SK-N-SH (cell line): ENCODE data around the gene RAMACL. TPM values are rescaled to one million over a fixed set of nuclear protein-coding genes. Genes with fewer than 3 reads are reported as not detected.

Experiments
- CTCF ChIA-PET: fragments of 300-600, 350-600 bp; formaldehyde crosslinking; extraction: SDS; loops from one replicate; lab custom pipeline; 2021; lab: Yijun Ruan, JAX
- POLR2A ChIA-PET: fragments of 350-600 bp; sonication (Branson Sonifier 250); formaldehyde crosslinking; extraction: SDS; loops from one replicate; lab custom pipeline; 2020; ENCODE audit warnings: antibody characterized with exemption, inconsistent platforms; lab: Yijun Ruan, JAX
- DNase-seq: peaks from one replicate; pipeline ENCODE4 v3.0.0; 2012
- H2AFZ ChIP-seq: fragments of 200-600 bp; sonication (generic); 2 replicates; pipeline ENCODE4 v1.8.1; 2016; ENCODE audit warnings: antibody characterized with exemption, mild to moderate bottlenecking, low read depth
- H3F3A ChIP-seq: fragments of 200-600 bp; sonication (generic); replicated peaks from 2 replicates; pipeline ENCODE3; 2016; ENCODE audit warnings: antibody characterized with exemption, mild to moderate bottlenecking; ENCODE audit not compliant: insufficient read depth
- H3K27ac ChIP-seq, 2 experiments: fragments of 200-500 bp in 1 of 2; fragments of 200-600 bp in 1 of 2; sonication (Bioruptor generic) in 1 of 2; sonication (generic), shearing (Covaris generic) in 1 of 2; 2 replicates each; pipeline versions ENCODE4 v1.5.1 to v1.6.1; 2014 to 2016; ENCODE audit warnings: low read depth in 2 of 2, inconsistent platforms in 1 of 2, low read length in 1 of 2, mild to moderate bottlenecking in 1 of 2, mixed read lengths in 1 of 2
- H3K27me3 ChIP-seq: fragments of 200-600 bp; sonication (generic), shearing (Covaris generic); 2 replicates; pipeline ENCODE4 v1.6.1; 2016; ENCODE audit warnings: mixed run types; ENCODE audit not compliant: insufficient read depth
- H3K36me3 ChIP-seq, 2 experiments: fragments of 200-500 bp in 1 of 2; fragments of 200-600 bp in 1 of 2; sonication (Bioruptor generic) in 1 of 2; sonication (generic) in 1 of 2; replicated peaks in 1 of 2; 2 replicates each; pipeline versions ENCODE3 to v1.5.1; 2014 to 2016; ENCODE audit warnings: low read length in 1 of 2, mild to moderate bottlenecking in 1 of 2; ENCODE audit not compliant: insufficient read depth in 2 of 2, control insufficient read depth in 1 of 2
- H3K4me1 ChIP-seq, 2 experiments: fragments of 200-500 bp in 1 of 2; fragments of 200-600 bp in 1 of 2; sonication (Bioruptor generic) in 1 of 2; sonication (generic), shearing (Covaris generic) in 1 of 2; 2 replicates each; pipeline versions ENCODE4 v1.5.1 to v1.6.1; 2014 to 2016; ENCODE audit warnings: low read depth in 1 of 2, low read length in 1 of 2, mixed run types in 1 of 2; ENCODE audit not compliant: insufficient read depth in 2 of 2, control insufficient read depth in 1 of 2
- H3K4me2 ChIP-seq: fragments of 200-600 bp; sonication (generic), shearing (Covaris generic); 2 replicates; pipeline ENCODE4 v1.6.1; 2017; ENCODE audit warnings: mixed run types
- H3K4me3 ChIP-seq, 2 experiments: fragments of 200-500 bp in 1 of 2; fragments of 200-600 bp in 1 of 2; sonication (Bioruptor generic) in 1 of 2; sonication (generic), shearing (Covaris generic) in 1 of 2; 2 replicates each; pipeline versions ENCODE4 v1.5.1 to v1.8.1; 2014 to 2016; ENCODE audit warnings: low read depth in 2 of 2, inconsistent platforms in 1 of 2, low read length in 1 of 2, mild to moderate bottlenecking in 1 of 2, mixed read lengths in 1 of 2, moderate library complexity in 1 of 2
- H3K79me2 ChIP-seq: fragments of 200-600 bp; sonication (generic); 2 replicates; pipeline ENCODE4 v1.8.1; 2017; ENCODE audit warnings: mild to moderate bottlenecking; ENCODE audit not compliant: insufficient read depth
- H3K9ac ChIP-seq: fragments of 200-600 bp; sonication (generic); 2 replicates; pipeline ENCODE4 v1.6.1; 2017; ENCODE audit warnings: mixed run types
- H3K9me2 ChIP-seq: fragments of 200-600 bp; sonication (generic); 2 replicates; pipeline ENCODE4 v1.6.1; 2017; ENCODE audit warnings: mixed run types
- H3K9me3 ChIP-seq: fragments of 200-600 bp; sonication (generic); 2 replicates; pipeline ENCODE4 v1.6.1; 2017; ENCODE audit warnings: mixed run types, mild to moderate bottlenecking, moderate library complexity
- H4K20me1 ChIP-seq: fragments of 200-600 bp; sonication (generic); 2 replicates; pipeline ENCODE4 v1.6.1; 2017; ENCODE audit warnings: mild to moderate bottlenecking, mixed run types; ENCODE audit not compliant: insufficient read depth
- CHD2 ChIP-seq: fragments of 150-350 bp; IDR thresholded peaks from 2 replicates; pipeline ENCODE4 v1.6.1; 2018; ENCODE audit warnings: low read length; ENCODE audit not compliant: partially characterized antibody
- CTCF ChIP-seq: fragments of 200-600 bp; sonication (generic); IDR thresholded peaks from 2 replicates; pipeline ENCODE4 v1.6.1; 2017; ENCODE audit warnings: antibody characterized with exemption, mild to moderate bottlenecking, moderate library complexity
- EP300 ChIP-seq, 2 experiments: IDR thresholded peaks; 2 replicates each; pipeline versions ENCODE4 v1.4.0 to v1.6.1; 2012; ENCODE audit warnings: borderline replicate concordance in 1 of 2, low read depth in 1 of 2, low read length in 1 of 2
- FOSL2 ChIP-seq: IDR thresholded peaks from 2 replicates; pipeline ENCODE4 v1.4.0; 2012; ENCODE audit warnings: low read depth, mild to moderate bottlenecking, moderate library complexity, borderline replicate concordance
- FOXM1 ChIP-seq: IDR thresholded peaks from 2 replicates; pipeline ENCODE4 v1.4.0; 2012; ENCODE audit warnings: low read depth, mild to moderate bottlenecking
- JUND ChIP-seq: IDR thresholded peaks from 2 replicates; pipeline ENCODE4 v1.4.0; 2012
- MEF2A ChIP-seq: IDR thresholded peaks from 2 replicates; pipeline ENCODE4 v1.4.0; 2012; ENCODE audit warnings: low read depth, borderline replicate concordance
- MXI1 ChIP-seq: IDR thresholded peaks from 2 replicates; pipeline ENCODE4 v1.6.1; 2012; ENCODE audit warnings: mild to moderate bottlenecking, low read depth, low read length, improper control_type of control experiment
- POLR2AphosphoS5 ChIP-seq: IDR thresholded peaks from 2 replicates; pipeline ENCODE4 v1.6.1; 2012; ENCODE audit warnings: low read depth, low read length
- RCOR1 ChIP-seq: fragments of 150-350 bp; IDR thresholded peaks from 2 replicates; pipeline ENCODE4 v1.6.1; 2017; ENCODE audit warnings: antibody characterized with exemption, low read length
- SIN3A ChIP-seq: IDR thresholded peaks from 2 replicates; pipeline ENCODE4 v1.6.1; 2012; ENCODE audit warnings: low read depth, mild to moderate bottlenecking, low read length, moderate library complexity, borderline replicate concordance
- TCF12 ChIP-seq: IDR thresholded peaks from 2 replicates; pipeline ENCODE4 v1.4.0; 2012
- USF2 ChIP-seq: fragments of 150-350 bp; IDR thresholded peaks from 2 replicates; pipeline ENCODE4 v1.6.1; 2017; ENCODE audit warnings: antibody characterized with exemption, low read length, low read depth, borderline replicate concordance
- WGBS: methylation state at CpG from one replicate; pipeline ENCODE4 v1.1.6; 2017; ENCODE audit warnings: low lambda C conversion rate; 5-methylcytosine and 5-hydroxymethylcytosine counted together
- polyA plus RNA-seq, 3 experiments: library from polyadenylated mRNA; depleted of rRNA; stranded (reverse); fragments of >200 nt; gene quantifications; 2 replicates each; pipeline ENCODE4 v1.2.3, GENCODE V29; 2012
- TF ChIP-seq, protein P1 (sequence below): IDR thresholded peaks from 2 replicates; pipeline ENCODE4; 2012
- TF ChIP-seq, protein P2 (sequence below): IDR thresholded peaks from 2 replicates; pipeline ENCODE4 v1.4.0; 2012; ENCODE audit warnings: low read depth

Gene RAMACL
- polyA plus RNA-seq, 1 of the 3 experiments (the other 2 are of a cell fraction) = 0.10 TPM

DNA sequence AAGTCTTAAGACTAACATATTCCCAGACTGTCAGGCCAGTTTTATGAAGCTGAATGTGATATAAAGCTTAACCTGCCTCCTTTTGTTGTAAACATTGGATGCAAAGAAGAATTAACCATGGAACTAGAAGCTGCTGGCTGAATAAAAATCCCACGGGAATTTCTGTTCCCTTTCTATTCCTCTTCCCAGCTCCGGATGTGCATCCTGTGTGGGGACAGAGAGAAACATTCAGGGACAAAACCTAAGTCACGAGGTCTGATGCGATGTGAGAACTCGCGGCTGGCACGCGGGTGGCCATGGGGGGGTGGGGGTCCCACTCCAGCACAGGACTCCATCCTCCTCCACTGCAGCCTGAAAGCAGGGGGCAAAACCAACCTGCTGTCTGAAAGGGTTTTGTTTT lies 32.2 kb downstream of the RAMACL start:
- DNase-seq = no peak
- no peak overlapping the region for H3K4me3 ChIP-seq
- ChIA-PET POLR2A (interaction anchor here (1.3 kb wide), 1 partner anchor 9 kb away, joined by 3 read pairs; no protein-coding TSS in a partner anchor), CTCF (interaction anchor here (1.3 kb wide), 1 partner anchor 10 kb away, joined by 3 read pairs; no protein-coding TSS in a partner anchor)
- peak overlapping the region; percentile 28 to 88 for H3K27ac ChIP-seq
- H3K9me2 ChIP-seq = no peaks in the 10 kb centered on the region
- H2AFZ ChIP-seq = no peak overlapping the region
- WGBS = 93% methylated on average over 8 of the region's 8 CpGs
- no peaks in the 10 kb centered on the region for H3K27me3 ChIP-seq
- TF ChIP-seq CTCF (no peak), MXI1 (no peak), USF2 (no peak), MEF2A (no peak)
- TF ChIP-seq, protein P1, sequence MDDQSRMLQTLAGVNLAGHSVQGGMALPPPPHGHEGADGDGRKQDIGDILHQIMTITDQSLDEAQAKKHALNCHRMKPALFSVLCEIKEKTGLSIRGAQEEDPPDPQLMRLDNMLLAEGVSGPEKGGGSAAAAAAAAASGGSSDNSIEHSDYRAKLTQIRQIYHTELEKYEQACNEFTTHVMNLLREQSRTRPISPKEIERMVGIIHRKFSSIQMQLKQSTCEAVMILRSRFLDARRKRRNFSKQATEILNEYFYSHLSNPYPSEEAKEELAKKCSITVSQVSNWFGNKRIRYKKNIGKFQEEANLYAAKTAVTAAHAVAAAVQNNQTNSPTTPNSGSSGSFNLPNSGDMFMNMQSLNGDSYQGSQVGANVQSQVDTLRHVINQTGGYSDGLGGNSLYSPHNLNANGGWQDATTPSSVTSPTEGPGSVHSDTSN = no peak
- peaks cover 16 to 17% of the 10 kb centered on the region in 2 experiments; a peak in 2 of 4 replicates for H3K4me1 ChIP-seq
- H3F3A ChIP-seq = peaks cover 18% of the 10 kb centered on the region
- no peaks in the 10 kb centered on the region for H3K9me3 ChIP-seq
- H3K36me3 ChIP-seq = peaks cover 0 to 9% of the 10 kb centered on the region in 2 experiments
- peak overlapping the region; percentile 37; the same call in 1 of the 2 replicates for H3K4me2 ChIP-seq
- H3K9ac ChIP-seq = peak overlapping the region; percentile 58; the same call in 1 of the 2 replicates
- no peaks in the 10 kb centered on the region for H4K20me1 ChIP-seq
- peaks cover 49% of the 10 kb centered on the region for H3K79me2 ChIP-seq

DNA sequence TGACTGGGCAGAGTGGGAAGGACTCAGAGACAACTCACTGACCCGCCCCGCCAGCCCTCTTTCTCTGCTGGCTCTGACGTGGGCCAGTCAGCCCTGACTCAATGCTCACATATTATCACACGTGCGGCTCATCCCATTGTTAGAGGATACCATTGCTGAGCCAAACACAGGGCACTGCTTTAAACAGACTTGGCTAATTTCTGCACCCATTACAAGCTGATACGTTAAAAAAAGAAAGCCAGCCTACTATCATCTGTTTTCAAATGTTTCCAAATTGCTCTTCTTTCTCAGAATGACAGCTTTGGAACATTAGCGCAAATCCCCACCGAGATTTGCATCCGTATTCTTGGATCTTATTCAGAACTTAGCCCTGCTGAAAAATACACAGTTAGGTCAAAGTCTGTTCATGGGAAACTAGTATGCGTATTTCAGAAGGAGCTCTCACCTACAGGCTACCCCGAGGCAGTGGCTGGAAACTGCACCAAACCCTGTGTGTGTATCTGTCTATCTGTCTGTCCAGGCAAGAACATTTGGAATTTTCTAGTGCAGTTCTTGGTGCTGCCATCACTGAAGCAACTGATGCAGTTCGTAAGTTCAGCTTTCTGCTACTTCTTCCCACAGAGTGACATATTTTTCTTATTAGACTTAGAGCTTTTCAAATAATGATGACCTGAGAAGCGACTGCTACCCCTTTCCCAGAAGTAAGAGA lies 32.8 kb downstream of the RAMACL start:
- ChIA-PET POLR2A (no interaction called here), CTCF (interaction anchor here (1.3 kb wide), 1 partner anchor 9 kb away, joined by 3 read pairs; no protein-coding TSS in a partner anchor)
- Histone ChIP-seq H3K9ac (peak overlapping the region; percentile 58; the same call in 1 of the 2 replicates), H2AFZ (no peak overlapping the region), H3K27ac (peak overlapping the region; percentile 28 to 88), H3K79me2 (peaks cover 44% of the 10 kb centered on the region), H3K4me1 (peaks cover 16 to 17% of the 10 kb centered on the region in 2 experiments; a peak in 2 of 4 replicates), H3F3A (peaks cover 18% of the 10 kb centered on the region), H3K4me2 (peak overlapping the region; percentile 37), H3K27me3 (no peaks in the 10 kb centered on the region), H3K36me3 (peaks cover 2 to 13% of the 10 kb centered on the region in 2 experiments), H4K20me1 (no peaks in the 10 kb centered on the region), H3K9me3 (no peaks in the 10 kb centered on the region), H3K9me2 (no peaks in the 10 kb centered on the region), H3K4me3 (no peak overlapping the region)
- DNase-seq = no peak
- TF ChIP-seq POLR2AphosphoS5 (no peak; the same call in 1 of the 2 replicates), SIN3A (0 out of 2 replicates have a peak, but pooled peaks have one; percentile 43), FOXM1 (no peak), EP300 (IDR thresholded peaks at IDR 0.05; ENCODE audit: borderline replicate concordance in 1 of 2, low read depth in 1 of 2, low read length in 1 of 2) (peak in 1 of 2 experiments; percentile 31; a peak in 1 of 4 replicates), TCF12 (peak; percentile 45; the same call in 1 of the 2 replicates), RCOR1 (no peak), JUND (peak; percentile 29; the same call in 1 of the 2 replicates), FOSL2 (peak; percentile 58; the same call in 1 of the 2 replicates), CHD2 (no peak)
- TF ChIP-seq, protein P2, sequence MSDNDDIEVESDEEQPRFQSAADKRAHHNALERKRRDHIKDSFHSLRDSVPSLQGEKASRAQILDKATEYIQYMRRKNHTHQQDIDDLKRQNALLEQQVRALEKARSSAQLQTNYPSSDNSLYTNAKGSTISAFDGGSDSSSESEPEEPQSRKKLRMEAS = peak; percentile 81
- 55% methylated on average over 13 of the region's 13 CpGs for WGBS
